ENCODE measurements around the gene C21orf58. TPM values are rescaled to one million over a fixed set of nuclear protein-coding genes. Genes with fewer than 3 reads are reported as not detected.

The C21orf58 gene
- total RNA-seq, 2 experiments from 2014 or later: 23.9 to 25.2 TPM

- POLR2A ChIA-PET: interaction anchor here (0.9 kb wide), 1 partner anchor 176 kb away, joined by 3 read pairs; no protein-coding TSS in a partner anchor
- peaks cover 24% of the 10 kb centered on the region for H3K36me3 Mint-ChIP-seq (ENCODE audit: low read depth)
Observed at GRCh38 chr21:46329796-46330195, 6.1 kb upstream of the C21orf58 start.

GRCh38 chr21:46328151-46328550 is 4.5 kb upstream of the C21orf58 start:
- intact Hi-C loops (cut with micrococcal nuclease): no loop called here
- no peak for DNase-seq
- H3K27ac Mint-ChIP-seq: no peak overlapping the region
- ChIA-PET POLR2A (no interaction called here), CTCF (no interaction called here)
- no peak overlapping the region for H3K4me3 Mint-ChIP-seq
- no peak for TF ChIP-seq CTCF (IDR thresholded peaks at IDR 0.05)
- peaks cover 24% of the 10 kb centered on the region for H3K36me3 Mint-ChIP-seq (ENCODE audit: low read depth)
- H3K4me1 Mint-ChIP-seq (ENCODE audit: low read depth): peaks cover 14% of the 10 kb centered on the region
- H3K9me3 Mint-ChIP-seq: no peaks in the 10 kb centered on the region
- ATAC-seq: no peak
- no peaks in the 10 kb centered on the region for H3K27me3 Mint-ChIP-seq

More at GRCh38 chr21:46329796-46330195, 6.1 kb upstream of the C21orf58 start:
- H3K9me3 Mint-ChIP-seq: no peaks in the 10 kb centered on the region
- no peaks in the 10 kb centered on the region for H3K27me3 Mint-ChIP-seq
- no peak for TF ChIP-seq CTCF (IDR thresholded peaks at IDR 0.05)
- peaks cover 14% of the 10 kb centered on the region for H3K4me1 Mint-ChIP-seq (ENCODE audit: low read depth)
- CTCF ChIA-PET: no interaction called here
- H3K27ac Mint-ChIP-seq: no peak overlapping the region
- no peak overlapping the region for H3K4me3 Mint-ChIP-seq
- DNase-seq (no peak), ATAC-seq (no peak)
- intact Hi-C loops (cut with micrococcal nuclease): no loop called here

GRCh38 chr21:46327711-46328110 is 4.0 kb upstream of the C21orf58 start:
- Mint-ChIP-seq H3K4me1 (ENCODE audit: low read depth) (peaks cover 14% of the 10 kb centered on the region), H3K27ac (no peak overlapping the region), H3K9me3 (no peaks in the 10 kb centered on the region), H3K4me3 (no peak overlapping the region), H3K27me3 (no peaks in the 10 kb centered on the region), H3K36me3 (ENCODE audit: low read depth) (peaks cover 28% of the 10 kb centered on the region)
- intact Hi-C loops (cut with micrococcal nuclease): no loop called here
- no peak for DNase-seq
- ChIA-PET CTCF (no interaction called here), POLR2A (no interaction called here)
- no peak for ATAC-seq
- TF ChIP-seq CTCF (IDR thresholded peaks at IDR 0.05): no peak

GRCh38 chr21:46326110-46326703 is 2.5 kb upstream of the C21orf58 start:
- ChIA-PET POLR2A (interaction anchor here (1.3 kb wide), 1 partner anchor 9 kb away, joined by 3 read pairs; no protein-coding TSS in a partner anchor), CTCF (interaction anchor here (1.0 to 1.5 kb wide), 5 partner anchors 41 to 183 kb away, joined by 3 to 7 read pairs (median 3); no protein-coding TSS in a partner anchor)
- no peak for TF ChIP-seq CTCF (IDR thresholded peaks at IDR 0.05)
- Mint-ChIP-seq H3K36me3 (ENCODE audit: low read depth) (peaks cover 44% of the 10 kb centered on the region), H3K27me3 (no peaks in the 10 kb centered on the region), H3K4me1 (ENCODE audit: low read depth) (peaks cover 25% of the 10 kb centered on the region), H3K9me3 (no peaks in the 10 kb centered on the region), H3K4me3 (peak overlapping the region; percentile 20), H3K27ac (no peak overlapping the region)
- DNase-seq (no peak), ATAC-seq (no peak)
- intact Hi-C loops (cut with micrococcal nuclease): no loop called here

- H3K27me3 Mint-ChIP-seq: no peaks in the 10 kb centered on the region
- no peaks in the 10 kb centered on the region for H3K9me3 Mint-ChIP-seq
- H3K4me3 Mint-ChIP-seq: peak overlapping the region; percentile 91
- DNase-seq: peak; percentile 43
- intact Hi-C loops (cut with micrococcal nuclease): no loop called here
- no peak for ATAC-seq
- H3K27ac Mint-ChIP-seq: peak overlapping the region; percentile 66
- H3K4me1 Mint-ChIP-seq (ENCODE audit: low read depth): peaks cover 32% of the 10 kb centered on the region
- POLR2A ChIA-PET: interaction anchor here (0.6 to 1.3 kb wide), 5 partner anchors 9 to 303 kb away, joined by 3 to 4 read pairs (median 3); no protein-coding TSS in a partner anchor
- no peak for TF ChIP-seq CTCF (IDR thresholded peaks at IDR 0.05)
- peaks cover 48% of the 10 kb centered on the region for H3K36me3 Mint-ChIP-seq (ENCODE audit: low read depth)
- CTCF ChIA-PET: interaction anchor here (1.0 to 1.5 kb wide), 5 partner anchors 40 to 182 kb away, joined by 3 to 7 read pairs (median 3); no protein-coding TSS in a partner anchor
Observed at GRCh38 chr21:46325073-46325912, 1.6 kb upstream of the C21orf58 start.
